Omental fat pad (tissue), 4 donors: ENCODE results near the gene ADAMTSL3. TPM values are rescaled to one million over a fixed set of nuclear protein-coding genes. Genes with fewer than 3 reads are reported as not detected.

Experiments used
- ATAC-seq: fragments of 150-250 bp; one replicate; pipeline ENCODE4 v1.9.1; 2016; ENCODE audit warnings: mild to moderate bottlenecking, moderate library complexity; ENCODE audit not compliant: low FRiP score
- DNase-seq: peaks from one replicate; pipeline ENCODE4 v3.0.0-alpha.2; 2019; ENCODE audit warnings: low spot score
- CTCF ChIP-seq, 3 donors: fragments of 450-650 bp; IDR thresholded peaks; one replicate each; pipeline ENCODE4 v1.5.1; 2016 to 2017; ENCODE audit warnings: antibody characterized with exemption in 3 of 3, mild to moderate bottlenecking in 3 of 3, moderate library complexity in 2 of 3
- total RNA-seq, 4 donors: library from RNA; depleted of rRNA; stranded (reverse); fragments of >200 nt; gene quantifications; one replicate each; pipeline ENCODE4 v1.1.0, GENCODE V29; 2016

The ADAMTSL3 gene
- total RNA-seq, 4 donors from 2014 or later = 4.9 to 28.1 (median 8.4) TPM

- no peak for TF ChIP-seq CTCF (IDR thresholded peaks at IDR 0.05)
- no peak for ATAC-seq
- DNase-seq = no peak
Observed at GRCh38 chr15:83815506-83815905, 161.6 kb downstream of the ADAMTSL3 start.

- DNase-seq (no peak), ATAC-seq (no peak)
- TF ChIP-seq CTCF (IDR thresholded peaks at IDR 0.05) = no peak
Observed at GRCh38 chr15:83816124-83816883, 162.4 kb downstream of the ADAMTSL3 start.

- TF ChIP-seq CTCF (IDR thresholded peaks at IDR 0.05) = no peak
- ATAC-seq (no peak), DNase-seq (no peak)
Observed at GRCh38 chr15:83818591-83818990, 164.7 kb downstream of the ADAMTSL3 start.

- no peak for ATAC-seq
- no peak for TF ChIP-seq CTCF (IDR thresholded peaks at IDR 0.05)
- DNase-seq = no peak
Observed at GRCh38 chr15:83830381-83830780, 176.5 kb downstream of the ADAMTSL3 start.

GRCh38 chr15:83833569-83833968 lies 179.6 kb downstream of the ADAMTSL3 start:
- DNase-seq = no peak
- TF ChIP-seq CTCF (IDR thresholded peaks at IDR 0.05) = no peak
- ATAC-seq = no peak

- TF ChIP-seq CTCF (IDR thresholded peaks at IDR 0.05) = no peak
- ATAC-seq = no peak
- no peak for DNase-seq
Observed at GRCh38 chr15:83835479-83835878, 181.6 kb downstream of the ADAMTSL3 start.

GRCh38 chr15:83837945-83838571 lies 184.1 kb downstream of the ADAMTSL3 start:
- ATAC-seq (no peak), DNase-seq (no peak)
- no peak for TF ChIP-seq CTCF (IDR thresholded peaks at IDR 0.05)
